GM12892 (cell line): ENCODE data around the gene DENND1A.

Source experiments
- POLR2A ChIP-seq: IDR thresholded peaks from 2 replicates; pipeline ENCODE4 v1.6.1; 2011; ENCODE audit warnings: low read depth, low read length, control low read depth
- POLR2AphosphoS5 ChIP-seq: IDR thresholded peaks from 2 replicates; pipeline ENCODE4 v1.6.1; 2011; ENCODE audit warnings: low read depth, low read length, control low read depth
- TAF1 ChIP-seq: IDR thresholded peaks from 2 replicates; pipeline ENCODE4 v1.6.1; 2011; ENCODE audit warnings: low read depth, mild to moderate bottlenecking, control low read depth, low read length, borderline replicate concordance

- TF ChIP-seq TAF1 (no peak), POLR2AphosphoS5 (no peak), POLR2A (no peak)
Measured at GRCh38 chr9:123866497-123866896, 63.4 kb downstream of the DENND1A start.
